Muscle of back (tissue), 11 donors: ENCODE measurements around the gene NMRK1. TPM values are rescaled to one million over a fixed set of nuclear protein-coding genes. Genes with fewer than 3 reads are reported as not detected.

Experiments
- DNase-seq, 3 donors: peaks; one replicate each; pipeline versions ENCODE4 v3.0.0 to v3.0.0-alpha.2; 2013
- polyA plus RNA-seq, 10 donors: library from polyadenylated mRNA; unstranded; fragments of 120-200 nt; gene quantifications; one replicate each; pipeline ENCODE4 v1.2.1, GENCODE V29; 2013; ENCODE audit not compliant: insufficient read length in 10 of 10

NMRK1 gene
- polyA plus RNA-seq, 10 donors, result 10.7 to 24.9 (median 16.8) TPM

DNA sequence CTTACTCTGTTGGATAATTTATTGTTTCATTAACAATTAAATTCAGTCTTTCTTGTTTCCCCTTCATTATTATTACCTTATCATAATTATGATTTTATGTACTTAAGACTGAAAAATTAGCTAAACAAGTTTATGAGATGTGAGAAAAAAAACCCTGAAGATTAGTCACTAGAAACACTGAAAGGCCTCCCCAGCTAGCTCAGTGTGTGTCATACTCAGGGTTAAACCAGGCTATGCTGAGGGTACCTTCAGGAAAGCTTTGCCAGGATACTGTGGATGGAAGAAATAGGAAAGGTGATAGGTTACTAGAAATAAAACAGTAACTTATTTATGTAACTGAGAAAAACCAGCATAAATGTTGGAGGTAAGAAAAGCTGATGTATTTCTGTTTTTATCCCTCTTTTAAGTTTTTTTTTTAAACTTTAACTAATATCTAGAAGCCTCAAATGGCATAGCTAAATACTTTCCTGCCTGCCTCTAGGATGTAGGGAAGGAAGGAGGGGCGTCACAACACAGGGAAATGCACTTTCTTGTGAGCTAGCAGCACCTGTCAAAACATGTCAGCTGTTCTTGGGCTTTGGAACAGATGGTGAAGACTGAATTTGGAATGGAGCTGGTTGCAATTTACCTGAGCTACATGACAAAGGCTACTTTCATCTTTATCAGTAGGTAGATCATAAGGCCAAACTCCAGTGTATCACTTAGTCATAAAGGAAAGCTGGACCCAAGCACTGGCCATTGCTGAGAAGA, 24.2 kb downstream of the NMRK1 start:
- peak in 1 of 3 donors; percentile 32 for DNase-seq

DNA sequence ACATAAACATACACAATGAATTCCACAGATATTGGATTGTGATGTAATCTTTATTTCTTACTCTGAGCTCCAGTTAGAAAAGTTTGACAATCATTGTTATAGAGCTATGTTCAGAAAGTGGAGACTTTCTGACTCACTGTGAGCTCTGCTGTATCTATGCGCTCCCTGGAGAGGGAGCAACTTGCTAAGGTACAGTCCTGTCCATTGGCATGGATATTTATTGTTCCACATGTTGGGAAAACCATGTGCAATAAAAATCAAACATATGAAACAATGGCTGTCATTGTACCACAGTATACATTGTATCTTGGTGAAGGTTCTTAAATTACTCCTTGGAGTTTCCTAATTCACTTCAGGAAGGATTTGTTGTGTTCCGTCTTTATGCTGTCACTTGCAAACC, 26.8 kb downstream of the NMRK1 start:
- DNase-seq, result no peak

DNA sequence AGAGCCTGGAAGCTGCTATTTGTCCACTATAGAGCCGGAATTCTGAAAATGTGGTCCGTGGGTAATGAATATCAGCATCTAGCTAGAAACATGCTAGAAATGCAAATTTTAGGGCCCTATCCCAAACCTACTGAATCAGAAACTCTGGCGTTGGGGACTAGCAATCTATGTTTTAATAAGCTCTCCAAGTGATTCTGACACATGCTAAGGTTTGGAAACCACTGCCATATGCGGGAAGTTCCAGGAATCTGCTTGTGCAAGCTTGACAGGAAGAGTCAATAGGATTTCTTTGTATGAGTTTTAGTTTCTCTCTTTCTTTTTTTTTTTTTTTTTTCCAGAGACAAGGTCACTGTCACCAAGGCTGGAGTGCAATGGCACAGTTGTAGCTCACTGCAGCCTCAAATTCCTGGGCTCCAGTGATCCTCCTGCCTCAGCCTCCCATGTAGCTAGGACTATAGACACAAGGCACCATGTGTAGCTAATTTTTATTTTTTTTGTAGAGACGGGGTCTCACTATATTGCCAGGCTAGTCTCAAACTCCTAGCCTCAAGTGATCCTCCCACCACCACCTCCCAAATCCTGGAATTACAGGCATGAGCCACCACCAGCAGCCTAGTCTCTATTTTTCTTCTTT, 33.5 kb downstream of the NMRK1 start:
- no peak for DNase-seq

DNA sequence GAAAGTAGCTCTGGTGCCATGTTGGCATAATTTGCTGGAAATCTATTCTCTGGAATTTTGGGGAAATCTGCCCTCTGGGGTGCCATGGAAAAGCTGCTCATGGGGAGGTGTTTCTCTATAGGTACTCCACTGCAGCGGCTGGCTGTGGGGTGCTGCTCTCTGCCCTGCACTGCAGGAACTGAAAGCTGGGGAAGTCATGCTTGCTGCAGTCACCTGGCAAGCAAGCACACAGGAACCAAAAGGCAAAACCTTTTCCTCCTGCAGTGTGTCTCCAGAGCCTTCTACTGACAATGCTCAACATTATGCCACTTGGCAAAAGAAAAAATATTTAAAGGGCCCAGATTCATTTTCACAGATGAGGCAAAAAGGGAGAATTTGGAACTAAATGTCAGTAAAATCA, 34.1 kb downstream of the NMRK1 start:
- no peak for DNase-seq

DNA sequence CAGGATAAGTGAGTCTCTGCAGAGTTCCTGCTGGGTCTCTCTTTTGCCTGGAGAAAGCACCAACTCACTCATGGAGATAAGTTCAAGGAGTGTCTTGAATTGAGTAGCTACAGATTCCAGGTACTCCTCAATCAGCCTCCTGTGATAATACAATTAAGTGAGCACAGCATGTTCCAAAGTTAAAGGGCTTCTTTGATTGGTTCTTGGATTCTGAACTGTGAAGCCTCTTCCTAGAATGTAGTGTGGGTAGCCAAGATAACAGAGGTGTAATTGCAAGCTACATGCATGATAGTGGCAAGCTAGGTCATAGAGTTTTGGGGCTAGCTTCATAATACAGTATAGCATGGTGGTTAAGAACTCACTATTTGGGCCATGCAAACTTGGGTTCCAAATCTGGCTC, 36.7 kb downstream of the NMRK1 start:
- DNase-seq, result no peak

DNA sequence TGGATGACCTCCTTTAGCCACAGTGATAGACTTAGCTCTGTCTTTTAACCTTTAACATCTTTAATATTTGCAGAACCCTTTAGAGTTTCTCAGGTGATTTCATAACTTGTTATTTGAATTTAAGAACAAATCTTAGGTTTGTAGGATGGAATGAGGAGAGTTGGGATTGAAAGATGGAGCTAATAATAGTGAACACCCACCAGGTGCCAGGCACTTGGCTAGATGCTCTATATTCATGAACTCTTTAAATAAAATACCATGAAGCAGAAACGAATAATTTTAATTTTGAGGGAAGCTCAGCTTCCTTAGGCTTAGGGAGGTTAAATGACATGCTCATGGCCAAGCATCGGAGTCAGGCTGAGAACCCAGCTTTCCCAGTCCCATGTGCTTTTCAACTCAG, 40.4 kb downstream of the NMRK1 start:
- DNase-seq, result no peak

DNA sequence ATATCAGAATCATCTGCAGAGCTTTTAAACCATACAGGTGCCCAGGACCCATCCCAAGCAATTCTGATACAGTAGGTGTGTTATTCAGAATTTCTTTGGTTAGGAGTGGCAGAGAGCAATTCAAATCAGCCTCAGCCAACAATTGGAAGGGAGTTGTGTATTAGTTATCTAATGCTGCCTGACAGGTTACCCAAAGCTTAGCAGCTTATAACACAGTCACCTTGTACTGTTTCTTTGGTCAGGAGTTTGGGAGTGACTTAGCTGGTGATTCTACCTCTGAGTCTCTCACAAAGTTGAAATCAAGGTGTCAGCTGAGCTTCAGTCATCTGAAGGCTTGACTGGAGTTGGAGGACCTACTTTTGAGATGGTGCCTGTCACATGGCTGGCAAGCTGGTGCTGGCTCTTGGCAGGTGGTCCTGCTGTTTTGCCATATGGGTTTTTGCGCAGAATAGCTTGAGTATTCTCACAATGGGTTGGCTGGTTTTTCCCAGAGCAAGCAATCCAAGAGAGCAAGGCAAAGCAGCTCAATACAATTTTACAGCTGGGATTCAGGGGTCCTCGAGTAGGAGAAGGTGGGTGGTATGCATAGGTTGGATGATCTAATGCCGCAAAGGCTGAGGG, 41.1 kb downstream of the NMRK1 start:
- no peak for DNase-seq

DNA sequence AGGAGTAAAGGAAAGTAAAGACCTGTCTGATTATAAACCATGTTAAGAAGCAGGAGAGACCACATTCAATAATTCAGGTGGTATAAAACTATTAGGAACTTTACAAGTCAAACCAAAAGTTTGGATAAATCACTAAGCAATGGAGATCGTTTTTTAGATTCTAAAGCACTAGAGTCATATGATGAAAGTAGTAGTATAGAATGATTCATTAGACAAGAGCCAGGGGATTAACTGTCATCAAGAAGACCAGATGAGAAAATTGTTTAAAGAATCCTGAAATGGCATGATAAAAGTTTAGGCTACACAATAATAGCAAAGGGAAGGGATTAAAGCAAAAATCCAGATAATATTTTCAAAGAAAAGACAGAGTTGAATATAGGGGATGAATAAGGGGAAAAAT, 46.9 kb downstream of the NMRK1 start:
- DNase-seq, result no peak

DNA sequence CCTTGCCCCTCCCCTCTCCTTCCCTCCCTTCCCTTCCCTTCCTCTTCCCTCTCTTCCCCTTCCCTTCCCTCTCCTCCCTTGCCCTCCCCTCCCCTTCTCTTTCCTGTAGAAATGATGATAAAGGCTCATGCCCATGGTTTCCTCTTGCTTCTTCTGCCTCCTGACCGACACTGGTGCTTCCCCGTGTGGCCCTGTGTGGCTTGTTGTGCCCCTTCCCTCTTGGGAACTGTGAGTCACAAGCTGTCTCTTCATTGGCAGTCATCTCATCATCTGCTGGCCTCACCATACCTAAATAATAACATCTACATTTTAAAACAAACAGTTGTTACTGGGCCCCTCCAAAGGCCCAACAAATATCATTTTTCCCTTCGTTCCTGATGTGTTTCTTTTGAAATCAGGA, 48.2 kb downstream of the NMRK1 start:
- DNase-seq, result no peak

DNA sequence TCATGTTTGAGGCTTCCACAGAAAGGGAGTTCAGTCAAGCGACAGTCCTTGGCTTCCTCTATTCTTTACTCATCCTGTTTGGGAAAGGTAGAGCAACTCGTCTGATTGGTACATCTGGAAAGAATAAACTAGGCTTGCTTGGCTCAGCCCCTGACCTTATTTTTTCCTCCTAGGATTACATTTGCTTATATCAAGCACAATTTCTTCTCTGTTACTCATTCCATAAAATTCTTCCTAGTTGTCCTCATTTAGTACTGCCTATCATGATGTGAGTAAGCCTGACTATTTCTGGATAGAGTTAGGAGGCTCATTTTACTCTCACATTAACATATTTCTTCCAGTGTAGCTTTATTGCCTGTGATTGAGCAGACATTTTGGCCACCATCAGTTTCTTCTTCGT, 48.9 kb downstream of the NMRK1 start:
- peak; percentile 7 to 83 (median 22) for DNase-seq

DNA sequence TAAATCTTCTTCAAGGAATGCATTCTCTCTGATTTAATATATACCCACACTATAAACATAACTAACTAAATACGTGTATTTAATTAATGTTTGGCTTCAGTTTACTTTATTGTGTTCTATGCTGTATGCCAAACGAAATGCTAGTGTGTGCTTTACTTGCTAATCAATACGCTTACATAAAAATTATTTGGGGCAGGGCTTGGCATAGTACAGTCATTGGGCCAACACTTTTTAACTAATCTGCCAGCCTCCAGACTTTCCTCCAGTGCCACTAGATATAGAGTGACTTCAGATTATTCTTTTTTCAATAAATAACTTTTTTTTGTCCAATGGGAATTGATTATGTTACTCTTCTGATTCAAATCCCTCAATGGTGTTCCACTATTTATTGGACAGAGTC, 51.2 kb downstream of the NMRK1 start:
- no peak for DNase-seq

DNA sequence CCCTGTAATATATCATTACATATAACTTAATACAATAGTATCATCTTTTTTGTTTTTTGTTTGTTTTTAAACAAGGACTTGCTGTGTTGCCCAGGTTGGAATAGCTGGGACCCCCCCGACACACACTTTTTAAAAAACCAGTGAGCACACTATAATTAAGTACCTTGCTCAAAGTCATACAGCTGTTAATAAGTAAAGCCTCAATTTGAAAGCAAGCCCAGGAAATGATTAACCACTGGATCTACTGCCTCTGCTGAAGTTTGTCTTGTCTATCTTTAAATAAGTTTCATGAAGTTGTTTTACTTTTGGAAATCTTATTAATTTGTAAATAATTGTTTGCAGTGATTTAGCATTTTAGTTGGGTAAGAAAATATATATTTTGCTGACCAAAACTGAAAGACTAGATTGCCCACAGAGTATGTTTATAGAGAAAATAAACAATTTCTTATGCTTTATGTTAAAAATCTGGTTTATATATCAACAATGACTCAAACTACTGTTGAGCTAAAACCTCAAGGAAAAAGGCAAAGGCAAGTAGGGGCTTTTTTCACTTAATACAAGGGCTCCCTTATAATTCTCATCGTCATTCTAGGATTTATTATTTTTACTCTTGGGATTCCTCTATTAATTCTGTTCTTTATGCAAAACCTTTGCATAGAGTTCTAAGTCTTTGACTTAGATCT, 54.0 kb downstream of the NMRK1 start:
- no peak for DNase-seq

DNA sequence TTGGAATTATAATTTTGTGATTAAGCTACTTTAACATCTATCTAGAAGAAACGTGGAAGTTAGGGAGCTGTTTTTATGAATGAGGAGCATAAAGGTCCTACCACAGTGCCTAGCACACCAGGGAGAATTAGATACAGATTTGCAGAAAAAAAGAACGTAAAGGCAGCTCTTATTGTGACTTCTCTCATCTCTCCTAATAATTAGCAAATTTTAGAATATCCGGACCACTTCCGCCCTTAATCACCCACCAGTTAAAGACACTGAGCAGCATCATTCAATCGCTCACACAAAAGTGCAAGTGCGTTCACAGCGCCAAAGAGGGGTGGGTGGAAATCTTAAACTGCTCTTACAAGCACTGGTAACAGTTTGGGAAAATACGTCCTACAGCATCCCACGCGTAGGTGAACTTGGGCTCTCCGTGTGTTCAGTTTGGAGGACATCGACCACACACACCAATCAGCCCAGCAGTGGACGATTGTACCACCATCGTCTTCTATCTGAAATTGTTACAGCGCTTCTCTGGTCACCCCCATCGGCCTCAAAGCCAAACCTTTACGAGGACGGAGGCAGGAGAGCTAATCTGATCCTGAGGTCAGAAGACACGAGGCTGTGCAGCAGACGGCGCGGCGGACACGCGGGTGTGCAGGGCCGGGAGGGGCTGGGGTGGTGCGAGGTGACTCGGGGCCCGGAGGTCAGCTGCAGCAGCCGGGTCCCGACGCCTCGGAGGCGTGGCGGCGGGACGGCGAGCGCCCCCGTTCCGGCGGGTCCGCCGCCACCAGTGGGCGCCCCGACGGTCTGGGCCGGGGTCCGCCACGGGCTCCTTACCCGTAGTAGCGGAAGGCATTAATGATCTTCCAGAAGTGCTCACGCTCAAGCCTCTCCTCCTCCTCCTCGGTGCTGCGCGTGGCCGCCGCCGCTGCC, 60.5 kb downstream of the NMRK1 start:
- DNase-seq, result peak; percentile 36 to 88 (median 57)

DNA sequence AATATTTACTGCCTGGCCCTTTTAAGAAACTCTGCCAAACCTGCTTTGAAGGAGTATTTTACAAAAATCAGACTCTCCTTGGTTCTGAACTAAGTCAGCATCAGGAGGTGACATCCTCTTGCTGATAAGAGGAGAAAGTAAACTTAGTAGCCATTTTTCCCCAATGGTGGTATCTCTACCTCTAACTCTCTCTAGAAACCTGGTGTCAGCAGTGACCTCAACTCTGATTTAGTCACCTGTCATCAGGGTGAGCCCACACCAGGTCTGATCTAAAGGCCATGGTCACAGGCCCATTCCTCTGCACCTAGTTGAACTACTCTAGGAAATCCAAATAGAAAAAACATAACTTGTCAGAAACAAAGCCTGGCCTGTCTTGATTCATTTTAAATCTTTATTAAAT, 64.1 kb downstream of the NMRK1 start:
- DNase-seq, result no peak

DNA sequence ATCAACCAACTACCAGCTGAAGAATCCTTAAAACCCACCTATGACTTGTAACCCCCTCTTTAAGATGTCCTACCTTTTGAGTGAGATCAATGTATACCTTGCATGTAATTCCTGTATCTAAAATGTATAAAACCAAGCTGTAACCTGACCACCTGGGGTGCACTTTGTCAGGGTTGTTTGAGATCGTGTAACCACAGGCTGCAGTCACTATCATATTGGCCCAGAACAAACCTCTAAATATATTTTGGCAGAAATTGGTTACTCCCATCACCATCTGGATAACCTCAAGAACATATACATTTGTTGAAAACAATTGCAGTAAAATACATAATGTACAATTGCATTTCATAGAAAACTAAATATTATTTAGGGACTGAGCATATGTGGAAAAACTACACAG, 68.3 kb downstream of the NMRK1 start:
- no peak for DNase-seq

DNA sequence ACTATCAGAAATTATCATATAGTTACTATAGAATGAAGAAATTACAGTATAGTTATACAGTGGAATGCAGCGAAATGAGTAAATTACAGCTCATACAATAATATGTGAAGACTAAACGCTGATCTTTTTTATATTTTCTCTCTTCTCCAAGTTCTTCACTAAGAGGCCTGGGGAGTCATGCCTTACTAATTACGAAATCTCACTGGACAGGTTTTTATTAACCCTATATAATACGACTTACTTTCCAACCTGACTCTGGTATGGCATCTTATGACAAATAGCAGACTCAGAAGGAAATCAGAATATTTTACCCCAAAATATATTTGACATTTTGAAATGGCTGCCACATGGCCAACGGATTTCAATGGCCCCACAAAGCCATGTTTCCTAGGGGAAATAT, 68.9 kb downstream of the NMRK1 start:
- DNase-seq, result no peak

DNA sequence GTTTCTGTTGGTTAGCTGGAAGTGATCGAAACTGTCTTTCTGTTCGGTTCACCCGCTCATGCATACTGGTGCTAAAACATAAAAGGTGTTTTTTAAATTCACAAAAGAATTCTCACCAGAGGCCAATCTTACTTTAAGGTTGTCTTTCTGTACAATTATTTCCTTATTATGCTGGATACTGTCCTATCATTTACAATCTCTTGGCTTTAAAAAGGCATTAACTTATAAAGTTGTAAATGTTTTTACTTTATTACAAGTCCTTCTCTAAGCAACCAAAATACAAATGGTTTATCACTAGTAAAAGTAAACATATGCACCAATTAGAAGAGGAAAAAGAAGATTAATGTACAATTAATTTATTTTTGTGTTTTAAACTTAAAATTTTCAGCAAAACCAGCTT, 70.6 kb downstream of the NMRK1 start:
- no peak for DNase-seq

DNA sequence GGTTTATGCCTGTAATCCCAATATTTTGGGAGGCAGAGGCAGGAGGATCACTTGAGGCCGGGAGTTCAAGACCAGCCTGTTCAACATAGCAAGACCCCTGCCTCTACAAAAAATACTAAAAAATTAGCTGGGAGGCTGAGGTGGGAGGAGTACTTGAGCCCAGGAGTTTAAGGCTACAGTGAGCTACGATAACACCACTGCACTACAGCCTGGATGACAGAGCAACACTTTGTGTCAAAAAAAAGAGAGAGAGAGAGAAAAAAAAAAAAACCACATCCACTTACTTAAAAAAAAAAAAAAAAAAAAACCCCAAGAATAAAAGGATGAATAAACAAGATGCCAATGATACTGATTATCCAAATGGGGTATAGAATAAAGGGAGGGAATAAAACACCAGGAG, 74.2 kb downstream of the NMRK1 start:
- DNase-seq, result no peak
